Activated CD4-positive, alpha-beta T cell treated with anti-CD3 and anti-CD28 coated beads, Interleukin-2, amount 10 ng/mL, durations not matched to agents 7 days and 5 days (primary cell): ENCODE data around the gene MYLK2. TPM values are rescaled to one million over a fixed set of nuclear protein-coding genes. Genes with fewer than 3 reads are reported as not detected.

Experiments
- CTCF ChIA-PET: fragments of 350-600 bp; sonication (Branson Sonifier 250); formaldehyde crosslinking; loops from one replicate; lab custom pipeline; 2021; ENCODE audit warnings: antibody characterized with exemption; lab: Charles Lee
- POLR2A ChIA-PET: fragments of 350-600 bp; sonication (Branson Sonifier 250); formaldehyde crosslinking; loops from one replicate; lab custom pipeline; 2021; ENCODE audit warnings: antibody characterized with exemption; lab: Charles Lee
- DNase-seq: peaks from one replicate; pipeline ENCODE4 v3.0.0-alpha.2; 2020
- H3K27ac Mint-ChIP-seq: one replicate; pipeline ENCODE4 v1.8.0; 2021; ENCODE audit warnings: mild to moderate bottlenecking, moderate library complexity, mixed read lengths
- H3K27me3 Mint-ChIP-seq: one replicate; pipeline ENCODE4 v1.8.0; 2021; ENCODE audit warnings: mixed read lengths
- H3K36me3 Mint-ChIP-seq: one replicate; pipeline ENCODE4 v1.8.0; 2021; ENCODE audit warnings: low read depth, mixed read lengths
- H3K4me1 Mint-ChIP-seq: one replicate; pipeline ENCODE4 v1.8.0; 2021; ENCODE audit warnings: mixed read lengths
- H3K4me3 Mint-ChIP-seq: one replicate; pipeline ENCODE4 v1.8.0; 2021; ENCODE audit warnings: mild to moderate bottlenecking, moderate library complexity, mixed read lengths
- H3K9me3 Mint-ChIP-seq: one replicate; pipeline ENCODE4 v1.8.0; 2021; ENCODE audit warnings: mixed read lengths
- total RNA-seq, 2 experiments: library from RNA; stranded (reverse); gene quantifications; one replicate each; pipeline ENCODE4 v1.2.3, GENCODE V29; 2021

Gene MYLK2
- total RNA-seq, 2 experiments from 2014 or later = 0.52 to 0.87 TPM

GRCh38 chr20:31830406-31830981 is 11.3 kb downstream of the MYLK2 start:
- Mint-ChIP-seq H3K27ac (no peak overlapping the region), H3K4me3 (no peak overlapping the region), H3K36me3 (no peaks in the 10 kb centered on the region), H3K4me1 (peaks cover 4% of the 10 kb centered on the region), H3K27me3 (no peaks in the 10 kb centered on the region), H3K9me3 (no peaks in the 10 kb centered on the region)
- ChIA-PET POLR2A (no interaction called here), CTCF (interaction anchor here (0.7 to 1.4 kb wide), 4 partner anchors 15 to 262 kb away, joined by 3 to 4 read pairs (median 4); partner anchors contain the start of gene FOXS1)
- no peak for DNase-seq

- Mint-ChIP-seq H3K4me1 (peaks cover 10% of the 10 kb centered on the region), H3K36me3 (no peaks in the 10 kb centered on the region), H3K27ac (no peak overlapping the region), H3K27me3 (no peaks in the 10 kb centered on the region), H3K9me3 (no peaks in the 10 kb centered on the region), H3K4me3 (no peak overlapping the region)
- POLR2A ChIA-PET = no interaction called here
- no peak for DNase-seq
- CTCF ChIA-PET = interaction anchor here (0.7 to 1.4 kb wide), 2 partner anchors 16 to 157 kb away, joined by 3 read pairs; no protein-coding TSS in a partner anchor
Measured at GRCh38 chr20:31831211-31831610, 12.1 kb downstream of the MYLK2 start.

- Mint-ChIP-seq H3K4me3 (no peak overlapping the region), H3K27ac (no peak overlapping the region), H3K27me3 (no peaks in the 10 kb centered on the region), H3K36me3 (no peaks in the 10 kb centered on the region), H3K4me1 (peaks cover 14% of the 10 kb centered on the region), H3K9me3 (no peaks in the 10 kb centered on the region)
- no peak for DNase-seq
- CTCF ChIA-PET = no interaction called here
- POLR2A ChIA-PET = no interaction called here
Measured at GRCh38 chr20:31831771-31832306, 12.7 kb downstream of the MYLK2 start.

- ChIA-PET CTCF (no interaction called here), POLR2A (no interaction called here)
- Mint-ChIP-seq H3K4me3 (no peak overlapping the region), H3K27ac (peak overlapping the region; percentile 52), H3K27me3 (no peaks in the 10 kb centered on the region), H3K9me3 (no peaks in the 10 kb centered on the region), H3K4me1 (peaks cover 14% of the 10 kb centered on the region), H3K36me3 (no peaks in the 10 kb centered on the region)
- DNase-seq = peak; percentile 63
Measured at GRCh38 chr20:31833130-31833930, 14.2 kb downstream of the MYLK2 start.

GRCh38 chr20:31833931-31834521 is 14.9 kb downstream of the MYLK2 start:
- no peaks in the 10 kb centered on the region for H3K36me3 Mint-ChIP-seq
- no peaks in the 10 kb centered on the region for H3K9me3 Mint-ChIP-seq
- H3K27ac Mint-ChIP-seq = no peak overlapping the region
- no peaks in the 10 kb centered on the region for H3K27me3 Mint-ChIP-seq
- DNase-seq = no peak
- ChIA-PET POLR2A (no interaction called here), CTCF (interaction anchor here (0.9 to 1.0 kb wide), 2 partner anchors 9 to 13 kb away, joined by 3 to 4 read pairs; no protein-coding TSS in a partner anchor)
- peaks cover 14% of the 10 kb centered on the region for H3K4me1 Mint-ChIP-seq
- no peak overlapping the region for H3K4me3 Mint-ChIP-seq

- no peaks in the 10 kb centered on the region for H3K36me3 Mint-ChIP-seq
- CTCF ChIA-PET = interaction anchor here (1.7 to 4.7 kb wide), 2 partner anchors 13 to 20 kb away, joined by 4 to 18 read pairs; no protein-coding TSS in a partner anchor
- POLR2A ChIA-PET = no interaction called here
- no peak overlapping the region for H3K27ac Mint-ChIP-seq
- peaks cover 14% of the 10 kb centered on the region for H3K4me1 Mint-ChIP-seq
- no peak for DNase-seq
- H3K27me3 Mint-ChIP-seq = no peaks in the 10 kb centered on the region
- no peaks in the 10 kb centered on the region for H3K9me3 Mint-ChIP-seq
- no peak overlapping the region for H3K4me3 Mint-ChIP-seq
Measured at GRCh38 chr20:31835554-31835953, 16.4 kb downstream of the MYLK2 start.

- H3K4me3 Mint-ChIP-seq = no peak overlapping the region
- H3K27ac Mint-ChIP-seq = peak overlapping the region; percentile 48
- POLR2A ChIA-PET = no interaction called here
- DNase-seq = peak; percentile 23
- no peaks in the 10 kb centered on the region for H3K36me3 Mint-ChIP-seq
- CTCF ChIA-PET = interaction anchor here (1.7 to 4.7 kb wide), 4 partner anchors 9 to 20 kb away, joined by 4 to 18 read pairs (median 8); no protein-coding TSS in a partner anchor
- no peaks in the 10 kb centered on the region for H3K9me3 Mint-ChIP-seq
- H3K27me3 Mint-ChIP-seq = no peaks in the 10 kb centered on the region
- peaks cover 14% of the 10 kb centered on the region for H3K4me1 Mint-ChIP-seq
Measured at GRCh38 chr20:31835977-31836852, 17.1 kb downstream of the MYLK2 start.

GRCh38 chr20:31836853-31837608 is 17.9 kb downstream of the MYLK2 start:
- DNase-seq = no peak
- POLR2A ChIA-PET = no interaction called here
- H3K27me3 Mint-ChIP-seq = no peaks in the 10 kb centered on the region
- H3K4me1 Mint-ChIP-seq = peaks cover 14% of the 10 kb centered on the region
- CTCF ChIA-PET = interaction anchor here (0.6 to 4.7 kb wide), 10 partner anchors 10 to 115 kb away, joined by 3 to 18 read pairs (median 3); partner anchors contain the start of gene PDRG1
- no peaks in the 10 kb centered on the region for H3K9me3 Mint-ChIP-seq
- H3K27ac Mint-ChIP-seq = no peak overlapping the region
- no peaks in the 10 kb centered on the region for H3K36me3 Mint-ChIP-seq
- no peak overlapping the region for H3K4me3 Mint-ChIP-seq

- Mint-ChIP-seq H3K4me1 (peaks cover 14% of the 10 kb centered on the region), H3K36me3 (no peaks in the 10 kb centered on the region)
Measured at GRCh38 chr20:31837896-31838397, 18.8 kb downstream of the MYLK2 start.

GRCh38 chr20:31838646-31839292 is 19.6 kb downstream of the MYLK2 start:
- CTCF ChIA-PET = interaction anchor here (0.9 to 4.7 kb wide), 4 partner anchors 8 to 193 kb away, joined by 3 to 18 read pairs (median 6); no protein-coding TSS in a partner anchor
- Mint-ChIP-seq H3K27me3 (no peaks in the 10 kb centered on the region), H3K9me3 (no peaks in the 10 kb centered on the region), H3K4me3 (no peak overlapping the region), H3K27ac (no peak overlapping the region), H3K4me1 (peaks cover 14% of the 10 kb centered on the region), H3K36me3 (no peaks in the 10 kb centered on the region)
- DNase-seq = no peak
- POLR2A ChIA-PET = no interaction called here

More at GRCh38 chr20:31837896-31838397, 18.8 kb downstream of the MYLK2 start:
- H3K9me3 Mint-ChIP-seq = no peaks in the 10 kb centered on the region
- CTCF ChIA-PET = interaction anchor here (0.9 to 4.7 kb wide), 9 partner anchors 9 to 194 kb away, joined by 3 to 18 read pairs (median 3); partner anchors contain the start of gene PDRG1
- no peak for DNase-seq
- no peaks in the 10 kb centered on the region for H3K27me3 Mint-ChIP-seq
- H3K4me3 Mint-ChIP-seq = no peak overlapping the region
- H3K27ac Mint-ChIP-seq = no peak overlapping the region
- POLR2A ChIA-PET = no interaction called here
